HG02763 (cell line): Measurements from ENCODE around the gene ALDH3B2.
A peak's percentile ranks its signal among the peaks of the same experiment; 100 is the strongest.
"Not testable (repeated sequence)": the region's sequence is repeated elsewhere in the genome, so short reads cannot be mapped to it uniquely, and the experiment has no call there.

Source experiments
- ATAC-seq: cut with Tn5 transposase; IDR thresholded peaks from one replicate; pipeline ENCODE4 v1.9.1; 2021; ENCODE audit warnings: mild to moderate bottlenecking, moderate library complexity; ENCODE audit not compliant: unreplicated experiment

Gene ALDH3B2

GRCh38 chr11:67631411-67631810 is 43.0 kb downstream of the ALDH3B2 start:
- ATAC-seq: no peak

GRCh38 chr11:67630943-67631331 is 43.5 kb downstream of the ALDH3B2 start:
- ATAC-seq: no peak

- peak; percentile 66 for ATAC-seq
These were observed 44.0 kb downstream of the ALDH3B2 start for GRCh38 chr11:67630228-67630942.

- peak; percentile 36 for ATAC-seq
These were observed 44.8 kb downstream of the ALDH3B2 start, which contains the start of gene NUDT8 for GRCh38 chr11:67629386-67630227. Gene NUDT8, minus strand, starts transcription at chr11:67629937. Its CDS starts 26 bp downstream, at chr11:67629911.

GRCh38 chr11:67628710-67629385 is 45.6 kb downstream of the ALDH3B2 start:
- no peak for ATAC-seq

- ATAC-seq: no peak
These were observed 46.4 kb downstream of the ALDH3B2 start for GRCh38 chr11:67627812-67628624.

- no peak for ATAC-seq
These were observed 47.0 kb downstream of the ALDH3B2 start for GRCh38 chr11:67627441-67627811.

GRCh38 chr11:67626970-67627369 is 47.5 kb downstream of the ALDH3B2 start:
- no peak for ATAC-seq

- not testable (repeated sequence) for ATAC-seq
These were observed 48.1 kb downstream of the ALDH3B2 start for GRCh38 chr11:67626131-67626833.

GRCh38 chr11:67623795-67624194 is 50.6 kb downstream of the ALDH3B2 start:
- not testable (repeated sequence) for ATAC-seq

- not testable (repeated sequence) for ATAC-seq
These were observed 51.5 kb downstream of the ALDH3B2 start for GRCh38 chr11:67622905-67623304.

- ATAC-seq: not testable (repeated sequence)
These were observed 52.5 kb downstream of the ALDH3B2 start for GRCh38 chr11:67621928-67622327.

- not testable (repeated sequence) for ATAC-seq
These were observed 53.8 kb downstream of the ALDH3B2 start for GRCh38 chr11:67620621-67621020.

GRCh38 chr11:67619683-67620618 is 54.5 kb downstream of the ALDH3B2 start:
- ATAC-seq: not testable (repeated sequence)

- ATAC-seq: not testable (repeated sequence)
These were observed 55.3 kb downstream of the ALDH3B2 start for GRCh38 chr11:67618901-67619659.

GRCh38 chr11:67617243-67617953 is 57.0 kb downstream of the ALDH3B2 start:
- no peak for ATAC-seq

GRCh38 chr11:67616431-67617242 is 57.8 kb downstream of the ALDH3B2 start:
- ATAC-seq: no peak
